Kidney (tissue), 14 donors: Measurements from ENCODE around the gene STX16. TPM values are rescaled to one million over a fixed set of nuclear protein-coding genes. Genes with fewer than 3 reads are reported as not detected.

Experiments used
- DNase-seq, 5 donors: peaks; one replicate each; pipeline ENCODE4 v3.0.0-alpha.2; 2013 to 2020
- FAIRE-seq: peaks from 2 replicates; lab custom pipeline; 2012; peaks lifted over from hg19 to GRCh38; lab: Jason Lieb, UNC
- H3K27ac ChIP-seq, 2 donors: one replicate each; pipeline ENCODE4 v1.7.0; 2013; ENCODE audit warnings: low read depth in 2 of 2, low read length in 2 of 2, inconsistent platforms in 1 of 2
- H3K27me3 ChIP-seq: one replicate; pipeline ENCODE4 v1.7.1; 2013; ENCODE audit warnings: low read length, inconsistent platforms; ENCODE audit not compliant: control insufficient read depth, insufficient read depth
- H3K36me3 ChIP-seq, 3 donors: one replicate each; pipeline versions ENCODE4 v1.7.0 to v1.7.1; 2013; ENCODE audit warnings: low read length in 3 of 3, control low read depth in 1 of 3, inconsistent platforms in 1 of 3; ENCODE audit not compliant: insufficient read depth in 3 of 3, control insufficient read depth in 2 of 3
- H3K4me1 ChIP-seq, 3 donors: one replicate each; pipeline versions ENCODE4 v1.7.0 to v1.7.1; 2013; ENCODE audit warnings: low read length in 3 of 3, inconsistent platforms in 1 of 3, low read depth in 1 of 3; ENCODE audit not compliant: control insufficient read depth in 2 of 3, insufficient read depth in 2 of 3
- H3K4me3 ChIP-seq, 3 donors: one replicate each; pipeline versions ENCODE4 v1.7.0 to v1.8.1; 2013; ENCODE audit warnings: low read length in 3 of 3, control low read depth in 1 of 3, inconsistent platforms in 1 of 3
- H3K9ac ChIP-seq, 3 donors: one replicate each; pipeline versions ENCODE4 v1.7.0 to v1.7.1; 2013; ENCODE audit warnings: low read length in 3 of 3, control low read depth in 1 of 3, inconsistent platforms in 1 of 3
- H3K9me3 ChIP-seq, 3 donors: one replicate each; pipeline versions ENCODE4 v1.7.0 to v1.7.1; 2013; ENCODE audit warnings: low read length in 3 of 3, control low read depth in 1 of 3, inconsistent platforms in 1 of 3; ENCODE audit not compliant: control insufficient read depth in 2 of 3, insufficient read depth in 1 of 3
- intact Hi-C: fragments of 100-400 bp; cut with DNase I; formaldehyde crosslinking; loops from one replicate; pipeline ENCODE4 v1.11.1; 2022
- polyA plus RNA-seq: library from polyadenylated mRNA; stranded (reverse); fragments of 350-450 nt; fragmentation: Illumina TruSeq; extraction: RNeasy Lipid Tissue Mini Kit (QIAGEN cat#74804); gene quantifications from one replicate; pipeline ENCODE4 v1.2.3, GENCODE V29; 2014; ENCODE audit warnings: low read depth, low replicate concordance; ENCODE audit not compliant: insufficient read depth
- total RNA-seq: library from RNA; stranded (reverse); fragmentation: NEBNext Ultra II Directional; extraction: Animal tissue kit (Norgen Biotek cat#: 25700); gene quantifications from one replicate; pipeline ENCODE4 v1.2.1, GENCODE V29; 2021
- TF ChIP-seq, protein P1 (sequence below): IDR thresholded peaks from 3 replicates; pipeline ENCODE4 v1.5.1; 2012; ENCODE audit warnings: mild to moderate bottlenecking, moderate library complexity, borderline replicate concordance; ENCODE audit not compliant: insufficient read depth; ENCODE audit errors: extremely low read depth
- donor health status: control.
- donor health status: control.
- donor health status: control.
- donor health status: control.
- donor health status: control.
- donor health status: DM: yes; HTN: yes; CAD: no.
- donor health status: Normal renal cell carcinoma (clear cell type).

Gene STX16
- total and polyA plus RNA-seq, 2 donors from 2014 or later, result 20.6 to 60.7 TPM

- Histone ChIP-seq H3K4me3 (no peak overlapping the region), H3K9me3 (no peaks in the 10 kb centered on the region), H3K27me3 (no peaks in the 10 kb centered on the region), H3K27ac (peak overlapping the region in 1 of 2 donors; percentile 9), H3K36me3 (peaks cover 3 to 11% (median 7%) of the 10 kb centered on the region in 3 donors), H3K9ac (no peak overlapping the region), H3K4me1 (peaks cover 0 to 21% (median 0%) of the 10 kb centered on the region in 3 donors)
- TF ChIP-seq, protein P1, sequence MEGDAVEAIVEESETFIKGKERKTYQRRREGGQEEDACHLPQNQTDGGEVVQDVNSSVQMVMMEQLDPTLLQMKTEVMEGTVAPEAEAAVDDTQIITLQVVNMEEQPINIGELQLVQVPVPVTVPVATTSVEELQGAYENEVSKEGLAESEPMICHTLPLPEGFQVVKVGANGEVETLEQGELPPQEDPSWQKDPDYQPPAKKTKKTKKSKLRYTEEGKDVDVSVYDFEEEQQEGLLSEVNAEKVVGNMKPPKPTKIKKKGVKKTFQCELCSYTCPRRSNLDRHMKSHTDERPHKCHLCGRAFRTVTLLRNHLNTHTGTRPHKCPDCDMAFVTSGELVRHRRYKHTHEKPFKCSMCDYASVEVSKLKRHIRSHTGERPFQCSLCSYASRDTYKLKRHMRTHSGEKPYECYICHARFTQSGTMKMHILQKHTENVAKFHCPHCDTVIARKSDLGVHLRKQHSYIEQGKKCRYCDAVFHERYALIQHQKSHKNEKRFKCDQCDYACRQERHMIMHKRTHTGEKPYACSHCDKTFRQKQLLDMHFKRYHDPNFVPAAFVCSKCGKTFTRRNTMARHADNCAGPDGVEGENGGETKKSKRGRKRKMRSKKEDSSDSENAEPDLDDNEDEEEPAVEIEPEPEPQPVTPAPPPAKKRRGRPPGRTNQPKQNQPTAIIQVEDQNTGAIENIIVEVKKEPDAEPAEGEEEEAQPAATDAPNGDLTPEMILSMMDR, result no peak
- DNase-seq (peak in 1 of 5 donors; percentile 15), FAIRE-seq (no peak)
- intact Hi-C loops, result no loop called here
Observed at GRCh38 chr20:58690396-58691135, 39.5 kb downstream of the STX16 start.

DNA sequence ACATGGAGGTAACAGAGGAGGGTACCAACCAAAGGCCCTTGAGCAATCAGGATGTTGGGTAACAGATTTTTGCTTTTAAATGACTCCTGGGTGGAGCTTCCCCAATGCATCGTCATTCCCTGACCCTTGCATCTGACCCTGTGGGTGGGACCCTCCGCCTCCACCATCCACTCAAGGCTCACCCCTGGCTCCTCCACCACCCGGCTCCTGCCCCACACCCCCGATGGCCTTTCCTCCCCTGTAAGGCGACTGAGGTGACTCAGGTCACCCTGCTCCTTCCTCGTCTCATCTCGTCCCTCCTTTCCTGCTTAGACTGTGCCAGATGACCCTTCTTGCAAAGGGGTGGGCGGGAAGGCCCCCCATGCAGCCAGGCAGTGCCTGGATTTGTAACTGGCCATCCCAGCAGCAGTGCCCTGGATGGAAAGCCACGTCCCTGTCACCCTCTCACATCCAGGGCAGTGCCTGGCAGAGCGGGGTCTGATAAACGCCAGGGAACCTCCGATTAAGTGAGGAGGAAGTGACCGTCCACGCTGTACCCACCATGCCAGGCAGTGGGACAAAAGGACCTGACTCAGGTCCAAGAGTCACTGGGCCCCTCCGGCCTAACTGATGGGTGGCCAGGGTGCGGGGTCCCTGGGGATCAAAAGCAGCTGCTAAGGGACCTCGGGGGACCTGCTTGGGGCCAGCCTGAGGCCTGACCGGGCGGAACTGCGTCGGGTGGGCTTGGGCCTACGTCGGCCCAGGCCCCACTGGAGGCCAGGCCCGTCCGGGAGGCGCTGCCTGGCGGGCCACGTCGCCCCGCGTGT lies 40.9 kb downstream of the STX16 start:
- FAIRE-seq, result no peak
- intact Hi-C loops, result no loop called here
- peak overlapping the region; percentile 45 to 78 for H3K27ac ChIP-seq
- H3K9ac ChIP-seq, result no peak overlapping the region
- H3K9me3 ChIP-seq, result no peaks in the 10 kb centered on the region
- TF ChIP-seq, protein P1, result no peak
- no peak overlapping the region for H3K4me3 ChIP-seq
- H3K36me3 ChIP-seq, result peaks cover 5 to 24% (median 7%) of the 10 kb centered on the region in 3 donors
- no peaks in the 10 kb centered on the region for H3K27me3 ChIP-seq
- peaks cover 0 to 21% (median 0%) of the 10 kb centered on the region in 3 donors for H3K4me1 ChIP-seq
- DNase-seq, result peak in 2 of 5 donors; percentile 69 to 80

DNA sequence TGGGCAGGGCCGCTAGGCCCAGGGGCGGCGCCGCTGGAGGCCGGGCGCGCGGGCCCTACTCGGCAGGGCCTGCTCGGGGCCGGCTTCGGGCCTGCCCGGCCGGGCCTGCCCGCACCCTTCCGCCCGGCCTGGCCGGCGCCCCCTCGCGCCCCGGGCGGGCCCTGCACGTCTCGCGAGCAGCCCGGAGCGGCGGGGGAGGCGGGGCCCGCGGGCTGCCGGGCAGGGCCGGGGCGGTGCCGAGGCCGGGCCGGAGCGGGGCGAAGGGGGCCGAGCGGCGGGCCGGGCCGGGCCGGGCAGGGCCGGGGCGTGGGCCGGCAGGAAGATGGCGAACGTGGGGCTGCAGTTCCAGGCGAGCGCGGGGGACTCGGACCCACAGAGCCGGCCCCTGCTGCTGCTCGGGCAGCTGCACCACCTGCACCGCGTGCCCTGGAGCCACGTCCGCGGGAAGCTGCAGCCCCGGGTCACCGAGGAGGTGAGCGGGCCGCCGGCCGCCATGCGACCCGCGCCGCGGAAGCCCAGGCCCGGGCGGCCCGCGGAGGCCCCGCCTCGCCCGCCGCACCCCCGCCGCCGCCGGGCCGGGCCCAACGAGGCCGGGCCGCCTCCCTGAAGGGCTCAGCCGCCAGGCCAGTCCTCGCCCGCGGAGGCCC lies 41.6 kb downstream of the STX16 start, which contains the start of gene NPEPL1:
Gene NPEPL1 (plus strand): TSS at position 222 of the 647 bp plus-strand sequence. CDS start 101 bp downstream, at position 323.
- FAIRE-seq, result no peak
- peak; percentile 39 to 87 (median 75) for DNase-seq
- intact Hi-C loops, result no loop called here
- no peaks in the 10 kb centered on the region for H3K9me3 ChIP-seq
- peak within 1 kb of the TSS in 2 of 3 donors; percentile 53 to 54 for H3K4me3 ChIP-seq
- H3K36me3 ChIP-seq, result peaks cover 7 to 28% (median 7%) of the 10 kb centered on the region in 3 donors
- TF ChIP-seq, protein P1, result peak; percentile 37
- no peaks in the 10 kb centered on the region for H3K27me3 ChIP-seq
- peaks cover 0 to 21% (median 0%) of the 10 kb centered on the region in 3 donors for H3K4me1 ChIP-seq
- H3K9ac ChIP-seq, result peak within 1 kb of the TSS in 2 of 3 donors; percentile 49 to 76
- peak within 1 kb of the TSS; percentile 45 to 78 for H3K27ac ChIP-seq
